ENCODE data around the gene KCNA3. TPM values are rescaled to one million over a fixed set of nuclear protein-coding genes. Genes with fewer than 3 reads are reported as not detected.

KCNA3 gene
- polyA plus RNA-seq, 3 donors, result 4.8 to 7.7 (median 5.6) TPM

GRCh38 chr1:110708974-110709440 is 34.3 kb upstream of the KCNA3 start:
- intact Hi-C loops (cut with micrococcal nuclease), result no loop called here
- H3K27ac Mint-ChIP-seq, result peak overlapping the region; percentile 28 to 88 (median 74)
- no peaks in the 10 kb centered on the region for H3K36me3 Mint-ChIP-seq
- peak overlapping the region in 1 of 2 donors; percentile 26 for H3K27ac ChIP-seq (ENCODE audit: low read depth in 1 of 2, low read length in 2 of 2)
- no peaks in the 10 kb centered on the region for H4K20me1 ChIP-seq (ENCODE audit: insufficient read depth, low read length)
- H3K9ac ChIP-seq (ENCODE audit: insufficient read depth, low read length, poor library complexity, severe bottlenecking), result no peak overlapping the region
- H3K9me3 ChIP-seq (replicated peaks in 1 of 2; ENCODE audit: control insufficient read depth in 1 of 2, insufficient read depth in 1 of 2, low read length in 2 of 2), result no peaks in the 10 kb centered on the region
- WGBS (ENCODE audit: insufficient coverage), result no CpG with 5 or more reads among the region's 1 CpG
- peak; percentile 49 to 79 (median 78) for DNase-seq
- no peaks in the 10 kb centered on the region for H3K79me2 ChIP-seq (ENCODE audit: insufficient read depth, low read length)
- H3K27me3 ChIP-seq (ENCODE audit: control insufficient read depth in 2 of 2, insufficient read depth in 2 of 2, low read length in 2 of 2), result no peaks in the 10 kb centered on the region
- H2AFZ ChIP-seq (ENCODE audit: insufficient read depth, low read depth, low read length, poor library complexity, severe bottlenecking), result no peak overlapping the region
- peaks cover 26% of the 10 kb centered on the region for H3K4me1 Mint-ChIP-seq
- H3K36me3 ChIP-seq (replicated peaks in 1 of 2; ENCODE audit: control insufficient read depth in 1 of 2, insufficient read depth in 2 of 2, low read length in 2 of 2), result no peaks in the 10 kb centered on the region
- H3K4me3 ChIP-seq (replicated peaks in 1 of 3; ENCODE audit: low read depth in 2 of 3, low read length in 3 of 3), result no peak overlapping the region
- H3K27me3 Mint-ChIP-seq (ENCODE audit: low read depth in 3 of 3), result peaks cover 0 to 3% (median 0%) of the 10 kb centered on the region in 3 donors
- peaks cover 0 to 3% (median 0%) of the 10 kb centered on the region in 7 donors for H3K9me3 Mint-ChIP-seq
- H3K4me3 Mint-ChIP-seq, result no peak overlapping the region
- no peak overlapping the region for H3K4me2 ChIP-seq (replicated peaks; ENCODE audit: extremely low read depth, low read length, poor library complexity, severe bottlenecking)
- peaks cover 13 to 18% of the 10 kb centered on the region in 2 donors for H3K4me1 ChIP-seq (ENCODE audit: control insufficient read depth in 1 of 2, insufficient read depth in 2 of 2, low read length in 2 of 2)
- TF ChIP-seq, protein P1, sequence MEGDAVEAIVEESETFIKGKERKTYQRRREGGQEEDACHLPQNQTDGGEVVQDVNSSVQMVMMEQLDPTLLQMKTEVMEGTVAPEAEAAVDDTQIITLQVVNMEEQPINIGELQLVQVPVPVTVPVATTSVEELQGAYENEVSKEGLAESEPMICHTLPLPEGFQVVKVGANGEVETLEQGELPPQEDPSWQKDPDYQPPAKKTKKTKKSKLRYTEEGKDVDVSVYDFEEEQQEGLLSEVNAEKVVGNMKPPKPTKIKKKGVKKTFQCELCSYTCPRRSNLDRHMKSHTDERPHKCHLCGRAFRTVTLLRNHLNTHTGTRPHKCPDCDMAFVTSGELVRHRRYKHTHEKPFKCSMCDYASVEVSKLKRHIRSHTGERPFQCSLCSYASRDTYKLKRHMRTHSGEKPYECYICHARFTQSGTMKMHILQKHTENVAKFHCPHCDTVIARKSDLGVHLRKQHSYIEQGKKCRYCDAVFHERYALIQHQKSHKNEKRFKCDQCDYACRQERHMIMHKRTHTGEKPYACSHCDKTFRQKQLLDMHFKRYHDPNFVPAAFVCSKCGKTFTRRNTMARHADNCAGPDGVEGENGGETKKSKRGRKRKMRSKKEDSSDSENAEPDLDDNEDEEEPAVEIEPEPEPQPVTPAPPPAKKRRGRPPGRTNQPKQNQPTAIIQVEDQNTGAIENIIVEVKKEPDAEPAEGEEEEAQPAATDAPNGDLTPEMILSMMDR (IDR thresholded peaks at IDR 0.05), result no peak

DNA sequence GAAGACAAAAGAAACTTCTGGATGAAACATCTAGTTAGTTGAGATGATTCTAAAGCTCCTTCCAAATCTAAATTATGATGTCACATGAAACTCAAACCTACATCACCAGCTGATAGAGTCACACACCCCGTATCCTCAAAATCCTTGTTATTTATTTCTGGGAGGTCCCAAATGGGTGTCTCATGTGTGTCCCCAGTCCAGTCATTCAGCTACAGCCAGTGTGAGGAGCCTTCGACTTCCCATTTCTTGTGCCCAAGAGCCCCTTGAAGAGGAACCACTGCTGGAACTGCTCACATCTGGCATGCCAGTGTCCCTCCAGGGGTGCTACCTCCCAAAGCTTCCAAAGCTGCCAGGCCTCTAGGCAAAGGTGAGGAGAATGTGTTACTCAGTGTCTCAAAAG is 32.5 kb upstream of the KCNA3 start:
- H3K79me2 ChIP-seq (ENCODE audit: insufficient read depth, low read length), result no peaks in the 10 kb centered on the region
- TF ChIP-seq, protein P1 (IDR thresholded peaks at IDR 0.05), result no peak
- H3K27me3 ChIP-seq (ENCODE audit: control insufficient read depth in 2 of 2, insufficient read depth in 2 of 2, low read length in 2 of 2), result no peaks in the 10 kb centered on the region
- intact Hi-C loops (cut with micrococcal nuclease), result no loop called here
- no peak overlapping the region for H2AFZ ChIP-seq (ENCODE audit: insufficient read depth, low read depth, low read length, poor library complexity, severe bottlenecking)
- no peak overlapping the region for H3K4me2 ChIP-seq (replicated peaks; ENCODE audit: extremely low read depth, low read length, poor library complexity, severe bottlenecking)
- Mint-ChIP-seq H3K4me1 (peaks cover 26% of the 10 kb centered on the region), H3K4me3 (no peak overlapping the region), H3K36me3 (no peaks in the 10 kb centered on the region), H3K27ac (peak overlapping the region in 4 of 7 donors; percentile 12 to 59 (median 42)), H3K9me3 (peaks cover 0 to 8% (median 0%) of the 10 kb centered on the region in 7 donors), H3K27me3 (ENCODE audit: low read depth in 3 of 3) (peaks cover 0 to 3% (median 0%) of the 10 kb centered on the region in 3 donors)
- no peak overlapping the region for H3K4me3 ChIP-seq (replicated peaks in 1 of 3; ENCODE audit: low read depth in 2 of 3, low read length in 3 of 3)
- 49% methylated on average over 2 of the region's 2 CpGs for WGBS (ENCODE audit: insufficient coverage)
- peaks cover 13 to 18% of the 10 kb centered on the region in 2 donors for H3K4me1 ChIP-seq (ENCODE audit: control insufficient read depth in 1 of 2, insufficient read depth in 2 of 2, low read length in 2 of 2)
- H3K9me3 ChIP-seq (replicated peaks in 1 of 2; ENCODE audit: control insufficient read depth in 1 of 2, insufficient read depth in 1 of 2, low read length in 2 of 2), result no peaks in the 10 kb centered on the region
- DNase-seq, result peak; percentile 51 to 91 (median 58)
- H4K20me1 ChIP-seq (ENCODE audit: insufficient read depth, low read length), result no peaks in the 10 kb centered on the region
- no peak overlapping the region for H3K9ac ChIP-seq (ENCODE audit: insufficient read depth, low read length, poor library complexity, severe bottlenecking)
- no peak overlapping the region for H3K27ac ChIP-seq (ENCODE audit: low read depth in 1 of 2, low read length in 2 of 2)
- H3K36me3 ChIP-seq (replicated peaks in 1 of 2; ENCODE audit: control insufficient read depth in 1 of 2, insufficient read depth in 2 of 2, low read length in 2 of 2), result no peaks in the 10 kb centered on the region
